Esophagus squamous epithelium (tissue), 4 donors: ENCODE measurements around the gene KCND1.

Experiments used
- CTCF ChIP-seq, 6 experiments: fragments of 450-650 bp in 4 of 6; fragments of 200-600 bp in 2 of 6; sonication (generic) in 2 of 6; IDR thresholded peaks; one replicate each; pipeline ENCODE4 v1.5.1; 2016 to 2019; ENCODE audit warnings: antibody characterized with exemption in 6 of 6, mild to moderate bottlenecking in 4 of 6, moderate library complexity in 4 of 6
- POLR2A ChIP-seq, 4 donors: fragments of 450-650 bp; IDR thresholded peaks; one replicate each; pipeline ENCODE4 v1.6.1; 2017; ENCODE audit warnings: antibody characterized with exemption in 4 of 4, mild to moderate bottlenecking in 4 of 4, moderate library complexity in 3 of 4

DNA sequence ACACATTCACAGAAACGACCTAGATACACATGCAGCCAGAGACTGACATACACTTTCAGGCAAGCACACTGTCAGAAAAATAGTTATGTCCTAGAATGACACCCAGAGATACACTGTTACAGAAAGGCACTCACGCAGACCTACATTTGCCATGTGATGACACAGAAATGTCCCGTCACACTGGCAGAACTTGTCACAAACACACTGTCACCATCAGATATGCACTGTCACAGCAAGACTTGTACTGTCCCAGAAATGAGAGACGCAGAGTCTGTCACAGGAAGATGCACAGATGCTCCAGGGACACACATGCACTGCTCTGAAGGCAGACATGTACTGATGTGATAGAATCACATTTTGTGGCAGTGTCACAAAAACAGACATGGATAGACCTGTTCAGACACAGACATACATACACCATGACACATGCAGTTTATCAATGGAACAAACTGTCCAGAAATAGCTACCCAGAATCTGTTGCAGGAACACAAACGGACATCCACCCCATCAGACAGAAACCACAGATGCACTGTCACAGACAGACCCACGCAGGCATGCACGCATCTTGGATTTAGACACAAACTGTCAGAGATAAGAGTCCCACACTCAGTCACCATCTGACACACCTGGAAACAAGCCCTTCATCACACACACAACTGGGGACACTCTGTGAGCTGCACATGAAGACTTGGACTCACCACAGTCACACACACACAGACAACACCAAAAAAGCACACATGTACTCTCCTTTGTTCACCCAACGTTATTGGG is 51.5 kb downstream of the KCND1 start:
- TF ChIP-seq CTCF (IDR thresholded peaks at IDR 0.05) (no peak), POLR2A (IDR thresholded peaks at IDR 0.05) (no peak)
